OCI-LY1 (cell line): ENCODE measurements around the gene HFE.

ENCODE experiments used
- H2AFZ ChIP-seq: fragments of 200-600 bp; sonication (generic), shearing (Covaris generic); 2 replicates; pipeline ENCODE4 v1.6.0; 2014; ENCODE audit warnings: antibody characterized with exemption, mild to moderate bottlenecking, low read length
- H3F3A ChIP-seq: fragments of 200-600 bp; sonication (generic), shearing (Covaris generic); 2 replicates; pipeline ENCODE4 v1.6.0; 2014; ENCODE audit warnings: mild to moderate bottlenecking, antibody characterized with exemption, low read length, moderate library complexity; ENCODE audit not compliant: insufficient read depth
- H3K27ac ChIP-seq: fragments of 200-600 bp; sonication (generic); 2 replicates; pipeline ENCODE4 v1.5.1; 2014; ENCODE audit warnings: low read length, mixed run types, mild to moderate bottlenecking, low read depth; ENCODE audit not compliant: poor library complexity, severe bottlenecking
- H3K27me3 ChIP-seq: fragments of 200-600 bp; sonication (generic); 2 replicates; pipeline ENCODE4 v1.6.0; 2014; ENCODE audit warnings: antibody characterized with exemption, mild to moderate bottlenecking, low read length, moderate library complexity; ENCODE audit not compliant: insufficient read depth
- H3K36me3 ChIP-seq: fragments of 200-600 bp; sonication (generic); 2 replicates; pipeline ENCODE4 v1.6.1; 2014; ENCODE audit warnings: mild to moderate bottlenecking, antibody characterized with exemption, low read length, moderate library complexity, mixed read lengths; ENCODE audit not compliant: insufficient read depth
- H3K4me1 ChIP-seq: fragments of 200-600 bp; sonication (generic); 2 replicates; pipeline ENCODE4 v1.5.1; 2014; ENCODE audit warnings: mild to moderate bottlenecking, low read length, moderate library complexity; ENCODE audit not compliant: insufficient read depth, severe bottlenecking
- H3K4me2 ChIP-seq: fragments of 200-600 bp; sonication (generic), shearing (Covaris generic); 2 replicates; pipeline ENCODE4 v1.6.1; 2014; ENCODE audit warnings: low read length
- H3K4me3 ChIP-seq: fragments of 200-600 bp; sonication (generic); 2 replicates; pipeline ENCODE4 v1.5.1; 2014; ENCODE audit warnings: low read length, low read depth, mild to moderate bottlenecking, mixed read lengths; ENCODE audit not compliant: poor library complexity, severe bottlenecking
- H3K79me2 ChIP-seq: fragments of 200-600 bp; shearing (Covaris generic); 2 replicates; pipeline ENCODE4 v1.6.1; 2016; ENCODE audit warnings: mixed run types, low read length, mixed read lengths; ENCODE audit not compliant: insufficient read depth
- H3K9ac ChIP-seq: fragments of 200-600 bp; sonication (generic), shearing (Covaris generic); 2 replicates; pipeline ENCODE4 v1.6.1; 2014; ENCODE audit warnings: mild to moderate bottlenecking, low read length, mixed read lengths
- H3K9me2 ChIP-seq: fragments of 200-600 bp; sonication (generic), shearing (Covaris generic); 2 replicates; pipeline ENCODE4 v1.6.1; 2014; ENCODE audit warnings: low read depth, mild to moderate bottlenecking, low read length, mixed read lengths
- H3K9me3 ChIP-seq: fragments of 200-600 bp; shearing (Covaris generic); 2 replicates; pipeline ENCODE4 v1.6.1; 2014; ENCODE audit warnings: low read length, mixed read lengths
- H4K20me1 ChIP-seq: fragments of 200-600 bp; sonication (generic), shearing (Covaris generic); 2 replicates; pipeline ENCODE4 v1.6.0; 2016; ENCODE audit warnings: mild to moderate bottlenecking, low read length; ENCODE audit not compliant: insufficient read depth
- EZH2 ChIP-seq: fragments of 200-600 bp; sonication (generic), shearing (Covaris generic); IDR thresholded peaks from 2 replicates; pipeline ENCODE4 v1.8.0; 2017; ENCODE audit warnings: borderline replicate concordance, mixed run types, mild to moderate bottlenecking, antibody characterized with exemption, low read length, moderate library complexity, mixed read lengths
- TF ChIP-seq, protein P1 (sequence below): fragments of 200-600 bp; sonication (generic), shearing (Covaris generic); IDR thresholded peaks from 2 replicates; pipeline ENCODE4 v1.5.1; 2017; ENCODE audit warnings: mild to moderate bottlenecking, antibody characterized with exemption, low read length, moderate library complexity, mixed read lengths

The HFE gene

GRCh38 chr6:26064619-26065257 is 22.5 kb upstream of the HFE start:
- no peak overlapping the region for H3K27ac ChIP-seq
- no peak overlapping the region for H3K4me3 ChIP-seq
- no peaks in the 10 kb centered on the region for H3K79me2 ChIP-seq
- H3K9me3 ChIP-seq, result no peaks in the 10 kb centered on the region
- H3K9ac ChIP-seq, result no peak overlapping the region
- no peaks in the 10 kb centered on the region for H4K20me1 ChIP-seq
- no peaks in the 10 kb centered on the region for H3K27me3 ChIP-seq
- no peaks in the 10 kb centered on the region for H3K36me3 ChIP-seq
- no peak overlapping the region for H2AFZ ChIP-seq
- H3F3A ChIP-seq, result no peaks in the 10 kb centered on the region
- no peaks in the 10 kb centered on the region for H3K9me2 ChIP-seq
- no peak overlapping the region for H3K4me2 ChIP-seq
- TF ChIP-seq, protein P1, sequence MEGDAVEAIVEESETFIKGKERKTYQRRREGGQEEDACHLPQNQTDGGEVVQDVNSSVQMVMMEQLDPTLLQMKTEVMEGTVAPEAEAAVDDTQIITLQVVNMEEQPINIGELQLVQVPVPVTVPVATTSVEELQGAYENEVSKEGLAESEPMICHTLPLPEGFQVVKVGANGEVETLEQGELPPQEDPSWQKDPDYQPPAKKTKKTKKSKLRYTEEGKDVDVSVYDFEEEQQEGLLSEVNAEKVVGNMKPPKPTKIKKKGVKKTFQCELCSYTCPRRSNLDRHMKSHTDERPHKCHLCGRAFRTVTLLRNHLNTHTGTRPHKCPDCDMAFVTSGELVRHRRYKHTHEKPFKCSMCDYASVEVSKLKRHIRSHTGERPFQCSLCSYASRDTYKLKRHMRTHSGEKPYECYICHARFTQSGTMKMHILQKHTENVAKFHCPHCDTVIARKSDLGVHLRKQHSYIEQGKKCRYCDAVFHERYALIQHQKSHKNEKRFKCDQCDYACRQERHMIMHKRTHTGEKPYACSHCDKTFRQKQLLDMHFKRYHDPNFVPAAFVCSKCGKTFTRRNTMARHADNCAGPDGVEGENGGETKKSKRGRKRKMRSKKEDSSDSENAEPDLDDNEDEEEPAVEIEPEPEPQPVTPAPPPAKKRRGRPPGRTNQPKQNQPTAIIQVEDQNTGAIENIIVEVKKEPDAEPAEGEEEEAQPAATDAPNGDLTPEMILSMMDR, result peak; percentile 74
- no peak for TF ChIP-seq EZH2
- H3K4me1 ChIP-seq, result peaks cover 20% of the 10 kb centered on the region

GRCh38 chr6:26065952-26066380 is 21.3 kb upstream of the HFE start:
- Histone ChIP-seq H3K27me3 (no peaks in the 10 kb centered on the region), H3K4me3 (peak overlapping the region; percentile 26), H3F3A (no peaks in the 10 kb centered on the region), H3K4me2 (peak overlapping the region; percentile 39), H3K36me3 (no peaks in the 10 kb centered on the region), H3K27ac (peak overlapping the region; percentile 1), H2AFZ (peak overlapping the region; percentile 18; the same call in 1 of the 2 replicates), H3K9me2 (no peaks in the 10 kb centered on the region), H3K9me3 (no peaks in the 10 kb centered on the region), H3K79me2 (no peaks in the 10 kb centered on the region), H3K9ac (peak overlapping the region; percentile 4; the same call in 1 of the 2 replicates), H3K4me1 (peaks cover 17% of the 10 kb centered on the region), H4K20me1 (no peaks in the 10 kb centered on the region)
- TF ChIP-seq, protein P1, result peak; percentile 92
- no peak for TF ChIP-seq EZH2

GRCh38 chr6:26067367-26067766 is 19.9 kb upstream of the HFE start:
- no peaks in the 10 kb centered on the region for H3K79me2 ChIP-seq
- no peak overlapping the region for H3K9ac ChIP-seq
- no peaks in the 10 kb centered on the region for H3F3A ChIP-seq
- H3K4me1 ChIP-seq, result peaks cover 17% of the 10 kb centered on the region
- H3K27me3 ChIP-seq, result no peaks in the 10 kb centered on the region
- no peaks in the 10 kb centered on the region for H3K9me3 ChIP-seq
- no peak overlapping the region for H3K27ac ChIP-seq
- H3K4me2 ChIP-seq, result no peak overlapping the region
- H4K20me1 ChIP-seq, result no peaks in the 10 kb centered on the region
- no peak overlapping the region for H2AFZ ChIP-seq
- no peak for TF ChIP-seq EZH2
- TF ChIP-seq, protein P1, result no peak
- H3K4me3 ChIP-seq, result no peak overlapping the region
- no peaks in the 10 kb centered on the region for H3K36me3 ChIP-seq
- no peaks in the 10 kb centered on the region for H3K9me2 ChIP-seq
